Measurements from ENCODE around the gene CACNA1H. TPM values are rescaled to one million over a fixed set of nuclear protein-coding genes. Genes with fewer than 3 reads are reported as not detected.

The CACNA1H gene
- total RNA-seq, 1 donor from 2014 or later = 14.7 TPM

DNA sequence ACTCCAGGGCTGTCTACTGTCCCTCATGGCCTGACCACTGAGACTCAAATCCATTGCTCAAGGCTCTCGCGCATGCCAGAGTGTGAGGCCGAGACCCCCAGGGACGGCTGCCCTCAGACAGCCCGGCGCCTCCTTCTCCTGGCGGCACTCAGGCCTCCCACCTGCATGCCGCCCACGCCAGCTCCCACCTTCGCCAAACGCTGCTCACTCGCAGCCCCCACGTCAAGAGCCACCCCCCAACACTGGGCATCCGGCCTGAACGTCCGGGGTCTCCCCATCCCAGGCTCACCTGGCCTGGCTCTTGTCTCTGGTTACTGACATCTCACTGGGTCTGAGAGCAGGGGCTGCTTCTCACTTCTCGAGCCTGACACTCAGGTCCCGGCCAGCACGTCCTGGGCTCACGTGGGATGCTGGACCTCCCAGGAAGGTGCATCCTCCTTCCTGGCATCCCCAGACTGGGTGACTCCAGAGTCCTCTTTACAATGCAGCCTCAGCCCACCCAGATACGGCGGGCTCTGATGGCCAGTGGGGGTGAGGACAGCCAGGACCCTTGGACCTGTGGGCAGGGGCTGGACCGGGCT, 12.2 kb upstream of the CACNA1H start:
- FAIRE-seq = no peak
- DNase-seq (ENCODE audit: low spot score in 2 of 2) = no peak

GRCh38 chr16:1141191-1141590, 11.7 kb upstream of the CACNA1H start:
- no peak for DNase-seq (ENCODE audit: low spot score in 2 of 2)
- no peak for FAIRE-seq

DNA sequence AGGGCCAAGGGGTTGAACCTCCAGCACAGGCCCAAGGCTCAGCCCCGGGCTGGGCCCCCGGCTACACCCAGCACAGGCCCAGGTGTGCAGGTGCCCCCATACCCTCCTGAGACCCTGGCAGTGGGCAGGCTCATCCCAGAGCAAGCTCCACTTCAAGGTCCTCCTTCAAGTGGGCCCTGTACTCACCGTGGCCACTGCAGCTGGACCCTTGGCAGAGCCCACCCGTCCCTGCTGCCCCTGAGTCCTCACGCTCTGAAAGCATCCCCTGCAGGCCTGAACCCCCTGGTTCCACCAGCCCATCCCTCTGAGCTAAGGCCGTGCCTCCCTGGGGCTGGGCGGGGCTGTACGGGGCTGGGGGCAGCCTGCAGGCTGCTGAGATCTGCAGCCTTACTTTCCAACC, 11.2 kb upstream of the CACNA1H start:
- DNase-seq (ENCODE audit: low spot score in 2 of 2) (no peak), FAIRE-seq (no peak)

- FAIRE-seq = no peak
- no peak for DNase-seq (ENCODE audit: low spot score in 2 of 2)
Measured at GRCh38 chr16:1142911-1143310, 10.0 kb upstream of the CACNA1H start.

DNA sequence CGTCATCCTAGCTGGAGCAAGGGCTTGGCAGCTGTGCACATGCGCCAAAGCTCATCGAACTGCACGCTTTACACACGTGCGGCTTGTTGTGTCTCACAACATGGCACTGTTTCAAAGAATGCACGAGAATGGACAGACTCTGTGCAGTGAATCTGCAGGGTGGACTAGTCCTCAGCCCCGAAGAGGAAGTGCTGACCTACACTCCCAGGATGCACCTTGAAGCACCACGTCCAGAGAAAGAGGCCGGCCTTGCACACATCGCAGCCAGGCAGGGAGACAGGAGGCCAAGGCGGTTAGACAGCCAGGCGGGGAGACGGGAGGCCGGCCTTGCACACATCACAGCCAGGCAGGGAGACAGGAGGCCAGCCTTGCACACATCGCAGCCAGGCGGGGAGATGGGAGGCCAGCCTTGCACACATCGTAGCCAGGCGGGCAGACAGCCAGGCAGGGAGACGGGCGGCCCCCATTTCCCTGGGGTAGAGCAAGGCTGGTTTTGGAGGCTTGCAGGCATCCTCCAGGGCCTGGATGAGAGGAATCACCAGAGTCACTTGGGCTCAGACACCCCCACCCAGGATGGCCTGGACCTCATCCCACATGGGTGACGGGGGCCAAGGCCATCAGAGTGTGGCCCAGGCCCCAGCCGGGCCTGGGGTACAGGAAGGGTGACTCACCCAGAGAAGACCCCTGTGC, 9.0 kb upstream of the CACNA1H start:
- FAIRE-seq (no peak), DNase-seq (ENCODE audit: low spot score in 2 of 2) (no peak)

DNA sequence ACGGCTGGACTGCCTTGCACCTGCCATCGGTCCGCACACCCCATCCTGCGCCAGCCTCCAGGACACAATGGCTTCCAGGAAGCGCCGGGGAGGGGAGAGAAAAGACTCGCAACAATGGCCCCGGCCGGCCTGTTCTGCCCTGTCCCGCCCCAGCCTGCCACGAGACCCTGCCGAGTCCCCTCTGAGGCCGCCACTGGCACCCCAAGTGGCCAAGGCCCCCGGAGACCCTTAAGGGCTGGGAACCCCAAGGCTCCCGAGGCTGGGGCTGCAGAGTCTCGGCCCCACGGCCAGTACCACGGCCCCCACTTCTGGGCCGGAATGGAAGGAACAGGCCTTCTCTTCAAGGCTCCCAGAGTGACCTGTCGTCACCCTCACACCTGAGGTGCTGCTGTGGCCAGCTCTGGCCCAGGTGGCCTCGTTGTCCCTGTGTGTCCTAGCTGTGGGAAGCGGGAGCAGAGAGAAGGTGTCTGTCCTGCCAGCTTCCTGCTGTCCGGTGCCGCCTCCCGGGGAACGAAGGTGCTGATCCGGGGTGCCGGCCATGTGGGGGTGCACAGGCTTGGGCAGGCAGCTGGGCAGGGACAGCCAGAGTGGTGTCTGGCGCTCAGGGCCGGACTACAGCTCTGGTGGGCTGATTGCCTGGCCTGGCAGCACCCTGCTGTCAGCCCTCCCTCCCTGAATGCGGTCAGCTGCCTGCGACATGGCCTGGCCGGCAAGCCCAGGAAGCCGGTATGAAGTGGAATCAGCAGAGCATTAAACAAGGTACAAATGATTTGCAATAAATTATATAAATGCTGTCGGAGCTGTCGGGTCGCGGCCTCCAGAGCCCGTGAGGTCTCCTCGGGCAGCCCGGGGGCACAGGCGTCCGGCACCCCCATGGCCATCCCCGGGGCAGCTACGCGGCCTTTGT, 8.2 kb upstream of the CACNA1H start:
- FAIRE-seq (no peak), DNase-seq (ENCODE audit: low spot score in 2 of 2) (no peak)

GRCh38 chr16:1145383-1146100, 7.4 kb upstream of the CACNA1H start:
- DNase-seq (ENCODE audit: low spot score in 2 of 2) (no peak), FAIRE-seq (no peak)

DNA sequence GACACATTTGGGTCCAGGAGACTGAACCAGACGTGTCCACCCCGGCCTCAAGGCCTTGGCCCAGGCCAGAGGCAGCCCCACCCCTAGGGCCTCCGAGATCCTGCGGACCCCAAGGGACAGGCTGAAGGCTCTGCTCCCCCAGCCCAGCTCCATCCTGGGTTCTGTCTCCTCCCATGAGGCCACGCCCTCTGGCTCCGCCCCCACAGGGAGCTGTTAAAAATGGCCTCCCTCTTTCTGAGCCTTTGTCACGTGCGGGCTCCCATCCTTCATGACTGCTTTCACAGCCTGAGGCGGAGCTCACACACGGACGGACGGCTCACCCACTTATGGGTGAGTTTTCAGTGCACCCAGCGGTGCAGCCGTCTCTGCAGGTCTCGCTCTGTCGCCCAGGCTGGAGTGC, 6.5 kb upstream of the CACNA1H start:
- FAIRE-seq (no peak), DNase-seq (ENCODE audit: low spot score in 2 of 2) (no peak)

DNA sequence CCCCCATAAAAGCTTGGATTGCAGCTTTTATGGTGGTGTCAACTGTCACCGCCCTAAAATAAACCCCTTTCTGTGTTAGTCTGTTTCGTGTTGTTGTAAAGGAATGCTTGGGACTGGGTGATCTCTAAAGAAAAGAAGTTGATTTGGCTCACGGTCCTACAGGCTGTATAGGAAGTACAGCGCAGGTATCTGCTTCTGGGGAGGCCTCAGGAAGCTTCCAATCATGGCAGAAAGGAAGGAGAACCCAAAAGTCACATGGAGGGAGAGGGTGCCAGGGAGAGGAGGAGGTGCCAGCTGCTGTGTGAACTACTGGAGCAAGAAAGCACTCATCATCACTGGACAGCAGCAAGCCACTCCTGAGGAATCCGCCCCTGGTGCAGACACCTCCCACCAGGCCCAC, 5.9 kb upstream of the CACNA1H start:
- DNase-seq (ENCODE audit: low spot score in 2 of 2) (no peak), FAIRE-seq (no peak)

GRCh38 chr16:1149101-1149636, 3.7 kb upstream of the CACNA1H start:
- FAIRE-seq = no peak
- no peak for DNase-seq (ENCODE audit: low spot score in 2 of 2)

- no peak for FAIRE-seq
- no peak for DNase-seq (ENCODE audit: low spot score in 2 of 2)
Measured at GRCh38 chr16:1150511-1150982, 2.4 kb upstream of the CACNA1H start.

GRCh38 chr16:1151424-1152122, 1.3 kb upstream of the CACNA1H start:
- FAIRE-seq = no peak
- no peak for DNase-seq (ENCODE audit: low spot score in 2 of 2)

GRCh38 chr16:1152123-1152638, 725 bp upstream of the CACNA1H start:
- DNase-seq (ENCODE audit: low spot score in 2 of 2) (peak in 1 of 2 donors; percentile 66), FAIRE-seq (no peak)

DNA sequence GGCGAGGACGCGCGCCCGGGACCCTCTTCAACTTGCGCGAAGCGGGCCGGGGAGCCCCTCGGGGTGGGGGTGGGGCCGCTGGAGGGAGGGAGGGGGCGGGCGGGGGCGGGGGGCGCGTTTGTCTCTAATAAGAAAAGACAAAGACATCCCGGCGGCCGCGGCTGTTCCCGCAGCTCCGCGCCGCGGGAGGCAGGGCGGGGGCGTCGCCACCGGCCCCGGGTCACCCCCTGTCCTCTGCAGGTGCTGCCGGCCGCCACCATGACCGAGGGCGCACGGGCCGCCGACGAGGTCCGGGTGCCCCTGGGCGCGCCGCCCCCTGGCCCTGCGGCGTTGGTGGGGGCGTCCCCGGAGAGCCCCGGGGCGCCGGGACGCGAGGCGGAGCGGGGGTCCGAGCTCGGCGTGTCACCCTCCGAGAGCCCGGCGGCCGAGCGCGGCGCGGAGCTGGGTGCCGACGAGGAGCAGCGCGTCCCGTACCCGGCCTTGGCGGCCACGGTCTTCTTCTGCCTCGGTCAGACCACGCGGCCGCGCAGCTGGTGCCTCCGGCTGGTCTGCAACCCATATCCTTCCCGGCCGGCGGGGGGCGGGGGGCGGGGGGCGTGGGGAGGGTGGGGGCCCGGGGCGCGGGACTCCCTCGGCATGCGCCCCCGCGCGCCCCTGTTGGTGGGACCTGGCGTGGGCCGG, 714 bp downstream of the CACNA1H start:
- no peak for FAIRE-seq
- no peak for DNase-seq (ENCODE audit: low spot score in 2 of 2)

GRCh38 chr16:1154291-1154886, 1.5 kb downstream of the CACNA1H start:
- FAIRE-seq (no peak), DNase-seq (ENCODE audit: low spot score in 2 of 2) (no peak)

- no peak for FAIRE-seq
- DNase-seq (ENCODE audit: low spot score in 2 of 2) = no peak
Measured at GRCh38 chr16:1154887-1155331, 2.0 kb downstream of the CACNA1H start.

DNA sequence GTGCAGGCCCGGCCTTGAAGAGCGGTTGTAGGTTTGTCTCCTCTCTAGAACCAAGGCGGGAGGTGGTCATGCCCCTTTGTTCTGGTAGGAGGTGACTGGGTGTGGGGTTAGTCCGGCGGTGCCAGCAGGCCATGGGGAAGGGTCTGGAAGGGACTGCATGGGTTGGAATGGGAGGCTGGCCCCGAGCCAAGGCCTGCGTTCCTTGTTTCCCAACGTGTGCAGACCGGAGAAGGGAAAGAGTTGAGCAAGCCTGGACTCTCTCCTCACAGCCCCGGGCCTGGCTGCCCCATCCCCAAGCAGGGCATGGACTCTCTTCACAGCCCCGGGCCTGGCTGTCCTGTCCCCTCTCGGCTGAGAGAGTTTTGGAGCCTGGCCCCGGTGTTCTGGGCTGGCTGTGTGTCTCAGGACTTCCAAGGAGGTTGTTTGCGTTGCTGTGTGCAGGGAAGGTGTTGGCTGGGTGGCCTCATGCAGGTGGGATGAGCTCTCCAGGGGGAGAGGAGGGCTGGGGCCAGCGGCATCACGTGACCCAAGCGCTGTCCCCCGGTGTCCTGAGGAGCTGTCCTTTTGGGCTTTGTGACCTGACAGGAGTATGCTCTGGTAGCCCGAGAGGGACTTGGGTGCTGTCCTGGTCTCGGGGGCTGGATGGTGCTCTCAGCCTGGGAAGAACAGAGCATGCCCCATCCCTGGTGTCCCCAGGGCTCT, 2.6 kb downstream of the CACNA1H start:
- FAIRE-seq (no peak), DNase-seq (ENCODE audit: low spot score in 2 of 2) (no peak)

Measured in frontal cortex (tissue), 4 donors.